ENCODE results near the gene CAMK1G.

CAMK1G gene

GRCh38 chr1:209620487-209620884 lies 37.0 kb downstream of the CAMK1G start:
- no peak for DNase-seq

GRCh38 chr1:209621286-209621685 lies 37.8 kb downstream of the CAMK1G start:
- DNase-seq, result no peak

- no peak for DNase-seq
Measured at GRCh38 chr1:209621741-209622655, 38.5 kb downstream of the CAMK1G start.

GRCh38 chr1:209622841-209623829 lies 39.6 kb downstream of the CAMK1G start:
- DNase-seq, result no peak

GRCh38 chr1:209624558-209625549 lies 41.3 kb downstream of the CAMK1G start:
- DNase-seq, result no peak

- peak; percentile 20 for DNase-seq
Measured at GRCh38 chr1:209625791-209626285, 42.3 kb downstream of the CAMK1G start.

GRCh38 chr1:209626346-209627026 lies 43.0 kb downstream of the CAMK1G start:
- no peak for DNase-seq

GRCh38 chr1:209627027-209627731 lies 43.7 kb downstream of the CAMK1G start:
- no peak for DNase-seq

- peak; percentile 86 for DNase-seq
Measured at GRCh38 chr1:209627732-209628196, 44.2 kb downstream of the CAMK1G start.

GRCh38 chr1:209628618-209629299 lies 45.2 kb downstream of the CAMK1G start:
- no peak for DNase-seq

GRCh38 chr1:209629621-209630382 lies 46.3 kb downstream of the CAMK1G start:
- DNase-seq, result no peak

- DNase-seq, result no peak
Measured at GRCh38 chr1:209630383-209631225, 47.1 kb downstream of the CAMK1G start.

GRCh38 chr1:209633335-209633997 lies 50.0 kb downstream of the CAMK1G start:
- no peak for DNase-seq

- no peak for DNase-seq
Measured at GRCh38 chr1:209634005-209634737, 50.7 kb downstream of the CAMK1G start.

GRCh38 chr1:209635850-209636249 lies 52.3 kb downstream of the CAMK1G start:
- DNase-seq, result no peak

GRCh38 chr1:209641832-209642172 lies 58.3 kb downstream of the CAMK1G start:
- no peak for DNase-seq

GRCh38 chr1:209642816-209643215 lies 59.3 kb downstream of the CAMK1G start:
- DNase-seq, result no peak

Data from NCI-H1694 (cell line).